Esophagus muscularis mucosa (tissue), 3 donors: ENCODE results near the gene BGN.

ENCODE experiments used
- POLR2A ChIP-seq: fragments of 450-650 bp; IDR thresholded peaks from one replicate; pipeline ENCODE4 v1.6.1; 2017; ENCODE audit warnings: antibody characterized with exemption, moderate library complexity, mild to moderate bottlenecking, low read depth
- TF ChIP-seq, protein P1 (sequence below), 3 experiments: fragments of 200-600 bp in 2 of 3; fragments of 450-650 bp in 1 of 3; sonication (generic) in 2 of 3; IDR thresholded peaks; one replicate each; pipeline ENCODE4 v1.5.1; 2017 to 2019; ENCODE audit warnings: antibody characterized with exemption in 3 of 3, mild to moderate bottlenecking in 2 of 3, moderate library complexity in 1 of 3

DNA sequence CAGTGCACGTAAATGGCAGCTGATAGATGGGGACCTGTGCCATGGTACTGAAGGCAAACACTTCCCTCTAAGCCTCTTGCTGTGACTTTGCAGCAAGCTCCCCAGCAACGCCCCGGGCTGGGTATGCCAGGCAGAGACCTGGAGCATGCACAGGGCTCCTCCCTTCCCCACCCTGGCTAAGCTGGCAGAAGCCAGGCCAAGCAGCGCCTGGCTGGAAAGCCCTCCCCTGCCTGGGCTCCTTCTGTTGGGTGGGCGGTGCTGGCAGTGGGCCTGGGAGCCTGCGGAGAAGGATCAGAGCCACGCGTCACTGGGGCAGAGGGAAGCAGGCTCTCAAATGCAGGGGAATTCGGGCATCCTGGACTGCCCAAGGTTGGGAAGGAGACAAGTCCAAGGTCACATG lies 26.3 kb downstream of the BGN start:
- TF ChIP-seq, protein P1, sequence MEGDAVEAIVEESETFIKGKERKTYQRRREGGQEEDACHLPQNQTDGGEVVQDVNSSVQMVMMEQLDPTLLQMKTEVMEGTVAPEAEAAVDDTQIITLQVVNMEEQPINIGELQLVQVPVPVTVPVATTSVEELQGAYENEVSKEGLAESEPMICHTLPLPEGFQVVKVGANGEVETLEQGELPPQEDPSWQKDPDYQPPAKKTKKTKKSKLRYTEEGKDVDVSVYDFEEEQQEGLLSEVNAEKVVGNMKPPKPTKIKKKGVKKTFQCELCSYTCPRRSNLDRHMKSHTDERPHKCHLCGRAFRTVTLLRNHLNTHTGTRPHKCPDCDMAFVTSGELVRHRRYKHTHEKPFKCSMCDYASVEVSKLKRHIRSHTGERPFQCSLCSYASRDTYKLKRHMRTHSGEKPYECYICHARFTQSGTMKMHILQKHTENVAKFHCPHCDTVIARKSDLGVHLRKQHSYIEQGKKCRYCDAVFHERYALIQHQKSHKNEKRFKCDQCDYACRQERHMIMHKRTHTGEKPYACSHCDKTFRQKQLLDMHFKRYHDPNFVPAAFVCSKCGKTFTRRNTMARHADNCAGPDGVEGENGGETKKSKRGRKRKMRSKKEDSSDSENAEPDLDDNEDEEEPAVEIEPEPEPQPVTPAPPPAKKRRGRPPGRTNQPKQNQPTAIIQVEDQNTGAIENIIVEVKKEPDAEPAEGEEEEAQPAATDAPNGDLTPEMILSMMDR (IDR thresholded peaks at IDR 0.05), result no peak
- no peak for TF ChIP-seq POLR2A
